Central memory CD8-positive, alpha-beta T cell (primary cell): ENCODE results near the gene OR4F15.
"Not testable (repeated sequence)": the region's sequence is repeated elsewhere in the genome, so short reads cannot be mapped to it uniquely, and the experiment has no call there.

Experiments
- ATAC-seq: fragments of 150-1000 bp; cut with Tn5 transposase; replicated peaks from 2 replicates; pipeline ENCODE4 v1.10.0; 2022; ENCODE audit warnings: mild to moderate bottlenecking, moderate FRiP score, moderate number of reproducible peaks; ENCODE audit not compliant: poor library complexity, severe bottlenecking; ENCODE audit errors: extremely low read depth
- DNase-seq, 2 donors: peaks; one replicate each; pipeline ENCODE4 v3.0.0; 2021; ENCODE audit warnings: low spot score in 2 of 2
- H3K27ac Mint-ChIP-seq: one replicate; pipeline ENCODE4 v1.8.0; 2022; ENCODE audit warnings: low read depth, mild to moderate bottlenecking, moderate library complexity, mixed read lengths
- H3K27me3 Mint-ChIP-seq: one replicate; pipeline ENCODE4 v1.8.0; 2022; ENCODE audit warnings: mixed read lengths
- H3K36me3 Mint-ChIP-seq: one replicate; pipeline ENCODE4 v1.8.0; 2022; ENCODE audit warnings: mild to moderate bottlenecking, moderate library complexity, mixed read lengths; ENCODE audit not compliant: insufficient read depth
- H3K4me1 Mint-ChIP-seq: one replicate; pipeline ENCODE4 v1.8.0; 2022; ENCODE audit warnings: mixed read lengths
- H3K4me3 Mint-ChIP-seq: one replicate; pipeline ENCODE4 v1.8.0; 2022; ENCODE audit warnings: mild to moderate bottlenecking, moderate library complexity, mixed read lengths
- H3K9me3 Mint-ChIP-seq: one replicate; pipeline ENCODE4 v1.8.0; 2022; ENCODE audit warnings: mixed read lengths

The OR4F15 gene

GRCh38 chr15:101788001-101788400 lies 24.0 kb upstream of the OR4F15 start:
- H3K27ac Mint-ChIP-seq, ATAC-seq, H3K36me3 Mint-ChIP-seq, H3K9me3 Mint-ChIP-seq, DNase-seq, H3K4me3 Mint-ChIP-seq, H3K4me1 Mint-ChIP-seq: not testable (repeated sequence)
- H3K27me3 Mint-ChIP-seq: peaks cover 27% of the 10 kb centered on the region

- ATAC-seq, H3K4me1 Mint-ChIP-seq, H3K27ac Mint-ChIP-seq, H3K9me3 Mint-ChIP-seq, H3K4me3 Mint-ChIP-seq, DNase-seq, H3K36me3 Mint-ChIP-seq: not testable (repeated sequence)
- peaks cover 21% of the 10 kb centered on the region for H3K27me3 Mint-ChIP-seq
These were observed 23.3 kb upstream of the OR4F15 start for GRCh38 chr15:101788503-101789269.

DNA sequence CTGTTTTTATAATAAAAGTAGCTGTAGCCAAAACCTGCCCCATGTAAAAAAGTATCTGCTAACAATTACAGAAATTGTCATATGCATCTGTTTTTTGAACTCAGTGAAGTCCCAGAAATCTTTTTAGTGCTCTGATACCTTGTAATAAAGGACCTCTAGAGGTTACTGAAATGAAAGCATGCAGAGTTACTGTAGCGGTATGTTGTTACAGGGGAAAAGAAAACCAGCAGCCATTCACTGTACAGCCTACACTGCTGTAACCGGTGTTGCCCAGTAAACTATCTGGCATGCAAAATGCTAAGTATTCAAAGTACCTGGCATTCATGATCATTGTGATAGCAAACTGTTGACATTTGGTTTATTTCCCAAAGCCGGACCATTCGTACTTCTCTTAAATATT lies 21.3 kb upstream of the OR4F15 start:
- not testable (repeated sequence) for DNase-seq, ATAC-seq, H3K36me3 Mint-ChIP-seq, H3K4me3 Mint-ChIP-seq, H3K4me1 Mint-ChIP-seq, H3K9me3 Mint-ChIP-seq, H3K27ac Mint-ChIP-seq
- peaks cover 15% of the 10 kb centered on the region for H3K27me3 Mint-ChIP-seq

- H3K4me3 Mint-ChIP-seq, ATAC-seq, H3K27ac Mint-ChIP-seq, H3K4me1 Mint-ChIP-seq, DNase-seq, H3K36me3 Mint-ChIP-seq, H3K9me3 Mint-ChIP-seq: not testable (repeated sequence)
- H3K27me3 Mint-ChIP-seq: peaks cover 39% of the 10 kb centered on the region
These were observed 18.0 kb upstream of the OR4F15 start for GRCh38 chr15:101793981-101794380.

GRCh38 chr15:101795455-101795854 lies 16.5 kb upstream of the OR4F15 start:
- ATAC-seq (no peak), DNase-seq (no peak)
- Mint-ChIP-seq H3K9me3 (no peaks in the 10 kb centered on the region), H3K27me3 (peaks cover 39% of the 10 kb centered on the region), H3K4me3 (no peak overlapping the region), H3K27ac (no peak overlapping the region), H3K4me1 (no peaks in the 10 kb centered on the region), H3K36me3 (no peaks in the 10 kb centered on the region)

GRCh38 chr15:101799665-101800064 lies 12.3 kb upstream of the OR4F15 start:
- Mint-ChIP-seq H3K9me3 (no peaks in the 10 kb centered on the region), H3K4me1 (no peaks in the 10 kb centered on the region), H3K27ac (no peak overlapping the region), H3K4me3 (no peak overlapping the region), H3K27me3 (peaks cover 55% of the 10 kb centered on the region), H3K36me3 (no peaks in the 10 kb centered on the region)
- DNase-seq (no peak), ATAC-seq (no peak)

DNA sequence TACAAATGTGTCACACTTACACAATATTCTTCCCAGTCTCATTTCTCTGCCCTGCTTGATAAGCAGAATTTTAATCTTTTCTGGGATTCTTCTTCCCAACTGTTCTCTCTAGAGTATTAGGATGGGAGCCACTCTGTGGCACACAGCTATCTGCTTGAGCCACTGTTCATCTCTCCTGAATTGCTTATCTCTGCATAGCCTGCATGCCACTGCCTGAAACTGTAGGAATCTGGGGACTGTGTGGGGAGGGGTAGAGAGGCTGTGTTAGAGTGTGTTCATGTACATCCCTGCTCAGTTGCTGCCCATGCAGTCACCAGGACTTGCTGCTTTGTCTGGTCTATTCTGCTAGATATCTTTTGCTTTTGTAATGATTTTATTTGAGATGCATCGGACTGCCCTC lies 11.0 kb upstream of the OR4F15 start:
- no peaks in the 10 kb centered on the region for H3K4me1 Mint-ChIP-seq
- peaks cover 57% of the 10 kb centered on the region for H3K27me3 Mint-ChIP-seq
- H3K36me3 Mint-ChIP-seq: no peaks in the 10 kb centered on the region
- no peak overlapping the region for H3K4me3 Mint-ChIP-seq
- ATAC-seq (no peak), DNase-seq (no peak)
- H3K27ac Mint-ChIP-seq: no peak overlapping the region
- peaks cover 2% of the 10 kb centered on the region for H3K9me3 Mint-ChIP-seq

GRCh38 chr15:101803209-101803608 lies 8.8 kb upstream of the OR4F15 start, which contains the start of gene OR4F6:
Gene OR4F6, plus strand, starts transcription at chr15:101803509. Its CDS starts 2,211 bp downstream, at chr15:101805720.
- no peak within 1 kb of the TSS for H3K27ac Mint-ChIP-seq
- no peaks in the 10 kb centered on the region for H3K36me3 Mint-ChIP-seq
- H3K27me3 Mint-ChIP-seq: peaks cover 51% of the 10 kb centered on the region
- DNase-seq: no peak
- no peaks in the 10 kb centered on the region for H3K4me1 Mint-ChIP-seq
- no peak for ATAC-seq
- peaks cover 6% of the 10 kb centered on the region for H3K9me3 Mint-ChIP-seq
- H3K4me3 Mint-ChIP-seq: no peak within 1 kb of the TSS

GRCh38 chr15:101803676-101804075 lies 8.3 kb upstream of the OR4F15 start:
- peaks cover 6% of the 10 kb centered on the region for H3K9me3 Mint-ChIP-seq
- no peak for DNase-seq
- no peak overlapping the region for H3K4me3 Mint-ChIP-seq
- no peak for ATAC-seq
- H3K4me1 Mint-ChIP-seq: no peaks in the 10 kb centered on the region
- H3K27me3 Mint-ChIP-seq: peaks cover 48% of the 10 kb centered on the region
- no peaks in the 10 kb centered on the region for H3K36me3 Mint-ChIP-seq
- no peak overlapping the region for H3K27ac Mint-ChIP-seq

- peaks cover 6% of the 10 kb centered on the region for H3K9me3 Mint-ChIP-seq
- H3K27ac Mint-ChIP-seq: no peak overlapping the region
- H3K4me1 Mint-ChIP-seq: no peaks in the 10 kb centered on the region
- no peak for ATAC-seq
- no peak overlapping the region for H3K4me3 Mint-ChIP-seq
- no peaks in the 10 kb centered on the region for H3K36me3 Mint-ChIP-seq
- H3K27me3 Mint-ChIP-seq: peaks cover 49% of the 10 kb centered on the region
- no peak for DNase-seq
These were observed 7.6 kb upstream of the OR4F15 start for GRCh38 chr15:101804375-101804774.

GRCh38 chr15:101804941-101805340 lies 7.1 kb upstream of the OR4F15 start:
- ATAC-seq: no peak
- no peak for DNase-seq
- no peaks in the 10 kb centered on the region for H3K36me3 Mint-ChIP-seq
- no peak overlapping the region for H3K27ac Mint-ChIP-seq
- peaks cover 55% of the 10 kb centered on the region for H3K27me3 Mint-ChIP-seq
- H3K4me1 Mint-ChIP-seq: no peaks in the 10 kb centered on the region
- no peak overlapping the region for H3K4me3 Mint-ChIP-seq
- peaks cover 6% of the 10 kb centered on the region for H3K9me3 Mint-ChIP-seq

- H3K27ac Mint-ChIP-seq: no peak overlapping the region
- ATAC-seq: no peak
- H3K4me3 Mint-ChIP-seq: no peak overlapping the region
- peaks cover 6% of the 10 kb centered on the region for H3K9me3 Mint-ChIP-seq
- DNase-seq: no peak
- H3K36me3 Mint-ChIP-seq: no peaks in the 10 kb centered on the region
- peaks cover 63% of the 10 kb centered on the region for H3K27me3 Mint-ChIP-seq
- no peaks in the 10 kb centered on the region for H3K4me1 Mint-ChIP-seq
These were observed 6.2 kb upstream of the OR4F15 start for GRCh38 chr15:101805605-101806345.

GRCh38 chr15:101807345-101807945 lies 4.6 kb upstream of the OR4F15 start:
- Mint-ChIP-seq H3K36me3 (no peaks in the 10 kb centered on the region), H3K4me3 (no peak overlapping the region), H3K27ac (no peak overlapping the region), H3K4me1 (no peaks in the 10 kb centered on the region), H3K27me3 (peaks cover 80% of the 10 kb centered on the region), H3K9me3 (peaks cover 6% of the 10 kb centered on the region)
- DNase-seq (no peak), ATAC-seq (no peak)
